ENCODE results near the gene ZNF821. TPM values are rescaled to one million over a fixed set of nuclear protein-coding genes. Genes with fewer than 3 reads are reported as not detected.
"Not testable (repeated sequence)": the region's sequence is repeated elsewhere in the genome, so short reads cannot be mapped to it uniquely, and the experiment has no call there.

ZNF821 gene
- total and polyA plus RNA-seq, 2 donors from 2014 or later, result 7.1 to 10.0 TPM

DNA sequence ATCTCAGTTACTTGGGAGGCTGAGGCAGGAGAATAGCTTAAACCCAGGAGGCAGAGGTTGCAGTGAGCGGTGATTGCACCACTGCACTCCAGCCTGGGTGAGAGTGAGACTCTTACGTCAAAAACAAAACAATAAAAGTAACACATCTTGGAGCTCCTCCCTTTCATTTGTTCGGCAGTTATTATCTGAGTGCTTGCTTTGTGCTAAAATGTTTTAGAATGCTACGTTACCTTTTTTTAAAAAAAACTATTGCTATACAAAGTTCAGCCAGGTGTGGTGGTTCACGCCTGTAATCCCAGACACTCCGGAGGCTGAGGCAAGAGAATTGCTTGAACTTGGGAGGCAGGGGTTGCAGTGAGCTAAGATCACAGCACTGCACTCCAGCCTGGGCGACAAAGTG is 27.1 kb upstream of the ZNF821 start:
- H3K9me3 ChIP-seq (ENCODE audit: control insufficient read depth in 2 of 3, insufficient read depth in 1 of 3, low read length in 3 of 3), result no peaks in the 10 kb centered on the region
- intact Hi-C loops (cut with DNase I), result no loop called here
- H3K36me3 ChIP-seq (ENCODE audit: control insufficient read depth in 2 of 3, insufficient read depth in 3 of 3, low read length in 3 of 3), result peaks cover 0 to 3% (median 3%) of the 10 kb centered on the region in 3 donors
- no peak for FAIRE-seq
- no peak overlapping the region for H3K27ac ChIP-seq (ENCODE audit: low read depth in 2 of 2, low read length in 2 of 2)
- H3K4me3 ChIP-seq (ENCODE audit: low read length in 3 of 3), result no peak overlapping the region
- H3K27me3 ChIP-seq (ENCODE audit: control insufficient read depth, insufficient read depth, low read length), result no peaks in the 10 kb centered on the region
- no peak overlapping the region for H3K9ac ChIP-seq (ENCODE audit: low read length in 3 of 3)
- no peak for DNase-seq
- peaks cover 0 to 8% (median 0%) of the 10 kb centered on the region in 3 donors for H3K4me1 ChIP-seq (ENCODE audit: control insufficient read depth in 2 of 3, insufficient read depth in 2 of 3, low read depth in 1 of 3, low read length in 3 of 3)
- TF ChIP-seq, protein P1, sequence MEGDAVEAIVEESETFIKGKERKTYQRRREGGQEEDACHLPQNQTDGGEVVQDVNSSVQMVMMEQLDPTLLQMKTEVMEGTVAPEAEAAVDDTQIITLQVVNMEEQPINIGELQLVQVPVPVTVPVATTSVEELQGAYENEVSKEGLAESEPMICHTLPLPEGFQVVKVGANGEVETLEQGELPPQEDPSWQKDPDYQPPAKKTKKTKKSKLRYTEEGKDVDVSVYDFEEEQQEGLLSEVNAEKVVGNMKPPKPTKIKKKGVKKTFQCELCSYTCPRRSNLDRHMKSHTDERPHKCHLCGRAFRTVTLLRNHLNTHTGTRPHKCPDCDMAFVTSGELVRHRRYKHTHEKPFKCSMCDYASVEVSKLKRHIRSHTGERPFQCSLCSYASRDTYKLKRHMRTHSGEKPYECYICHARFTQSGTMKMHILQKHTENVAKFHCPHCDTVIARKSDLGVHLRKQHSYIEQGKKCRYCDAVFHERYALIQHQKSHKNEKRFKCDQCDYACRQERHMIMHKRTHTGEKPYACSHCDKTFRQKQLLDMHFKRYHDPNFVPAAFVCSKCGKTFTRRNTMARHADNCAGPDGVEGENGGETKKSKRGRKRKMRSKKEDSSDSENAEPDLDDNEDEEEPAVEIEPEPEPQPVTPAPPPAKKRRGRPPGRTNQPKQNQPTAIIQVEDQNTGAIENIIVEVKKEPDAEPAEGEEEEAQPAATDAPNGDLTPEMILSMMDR (IDR thresholded peaks at IDR 0.05; ENCODE audit: borderline replicate concordance, extremely low read depth, insufficient read depth), result no peak

DNA sequence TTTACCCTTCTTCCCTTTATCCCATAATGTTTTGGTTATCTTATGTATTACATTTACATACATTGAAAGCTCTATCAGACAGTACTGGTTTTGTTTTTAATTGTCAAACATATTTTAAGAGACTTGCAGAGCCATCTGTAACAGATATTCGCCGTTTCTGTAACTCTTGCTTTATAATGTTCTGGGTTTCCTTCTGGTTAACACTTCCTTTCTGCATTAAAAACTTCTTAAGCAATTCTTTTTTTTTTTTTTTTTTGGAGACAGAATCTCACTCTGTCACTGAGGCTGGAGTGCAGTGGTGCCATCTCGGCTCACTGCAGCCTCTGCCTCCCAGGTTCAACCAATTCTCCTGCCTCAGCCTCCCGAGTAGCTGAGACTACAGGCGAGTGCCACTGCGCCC is 21.8 kb upstream of the ZNF821 start:
- H3K9ac ChIP-seq (ENCODE audit: low read length in 3 of 3); H3K4me1 ChIP-seq (ENCODE audit: control insufficient read depth in 2 of 3, insufficient read depth in 2 of 3, low read depth in 1 of 3, low read length in 3 of 3); intact Hi-C loops (cut with DNase I); H3K9me3 ChIP-seq (ENCODE audit: control insufficient read depth in 2 of 3, insufficient read depth in 1 of 3, low read length in 3 of 3); FAIRE-seq; H3K4me3 ChIP-seq (ENCODE audit: low read length in 3 of 3); H3K27me3 ChIP-seq (ENCODE audit: control insufficient read depth, insufficient read depth, low read length); H3K36me3 ChIP-seq (ENCODE audit: control insufficient read depth in 2 of 3, insufficient read depth in 3 of 3, low read length in 3 of 3); DNase-seq; H3K27ac ChIP-seq (ENCODE audit: low read depth in 2 of 2, low read length in 2 of 2): not testable (repeated sequence)

DNA sequence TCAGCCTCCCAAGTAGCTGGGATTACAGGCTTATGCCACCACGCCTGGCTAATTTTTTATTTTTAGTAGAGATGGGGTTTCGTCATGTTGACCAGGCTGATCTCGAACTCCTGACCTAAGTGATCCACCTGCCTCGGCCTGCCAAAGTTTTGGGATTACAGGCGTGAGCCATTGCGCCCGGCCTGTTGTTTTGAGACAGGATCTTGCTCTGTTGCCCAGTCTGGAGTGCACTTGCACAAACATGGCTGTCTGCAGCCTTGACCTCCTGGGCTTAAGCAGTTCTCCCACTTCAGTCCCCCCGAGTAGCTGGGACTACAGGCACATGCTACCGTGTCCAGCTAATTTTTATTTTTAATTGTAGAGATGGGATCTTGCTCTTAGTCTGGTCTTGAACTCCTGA is 20.3 kb upstream of the ZNF821 start:
- H3K4me3 ChIP-seq (ENCODE audit: low read length in 3 of 3), result no peak overlapping the region
- no peaks in the 10 kb centered on the region for H3K36me3 ChIP-seq (ENCODE audit: control insufficient read depth in 2 of 3, insufficient read depth in 3 of 3, low read length in 3 of 3)
- no peak overlapping the region for H3K27ac ChIP-seq (ENCODE audit: low read depth in 2 of 2, low read length in 2 of 2)
- no peak for DNase-seq
- no peaks in the 10 kb centered on the region for H3K27me3 ChIP-seq (ENCODE audit: control insufficient read depth, insufficient read depth, low read length)
- H3K9me3 ChIP-seq (ENCODE audit: control insufficient read depth in 2 of 3, insufficient read depth in 1 of 3, low read length in 3 of 3), result no peaks in the 10 kb centered on the region
- no peak overlapping the region for H3K9ac ChIP-seq (ENCODE audit: low read length in 3 of 3)
- TF ChIP-seq, protein P1 (IDR thresholded peaks at IDR 0.05; ENCODE audit: borderline replicate concordance, extremely low read depth, insufficient read depth), result no peak
- H3K4me1 ChIP-seq (ENCODE audit: control insufficient read depth in 2 of 3, insufficient read depth in 2 of 3, low read depth in 1 of 3, low read length in 3 of 3), result peaks cover 0 to 2% (median 0%) of the 10 kb centered on the region in 3 donors
- FAIRE-seq, result no peak
- intact Hi-C loops (cut with DNase I), result no loop called here

DNA sequence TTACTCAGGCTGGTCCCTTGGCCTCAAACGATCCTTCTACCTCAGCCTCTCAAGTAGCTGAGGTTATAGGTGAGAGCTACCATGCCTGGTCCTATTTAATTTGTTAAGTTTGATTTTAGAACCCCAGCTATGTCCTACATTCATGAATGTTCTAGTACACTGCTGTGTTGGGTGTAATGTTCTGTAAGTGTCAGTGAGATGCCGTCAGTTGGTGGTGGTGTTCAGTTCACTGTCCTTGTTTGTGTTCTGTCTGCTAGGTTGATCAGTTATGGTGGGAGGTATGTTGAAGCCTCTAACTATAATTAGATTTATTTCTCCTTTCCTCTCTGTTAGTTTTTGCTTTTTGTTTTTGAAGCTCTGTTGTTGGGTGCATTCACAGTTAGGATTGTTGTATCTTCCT is 19.6 kb upstream of the ZNF821 start:
- TF ChIP-seq, protein P1 (IDR thresholded peaks at IDR 0.05; ENCODE audit: borderline replicate concordance, extremely low read depth, insufficient read depth), result no peak
- no peaks in the 10 kb centered on the region for H3K9me3 ChIP-seq (ENCODE audit: control insufficient read depth in 2 of 3, insufficient read depth in 1 of 3, low read length in 3 of 3)
- no peak overlapping the region for H3K9ac ChIP-seq (ENCODE audit: low read length in 3 of 3)
- intact Hi-C loops (cut with DNase I), result no loop called here
- no peaks in the 10 kb centered on the region for H3K27me3 ChIP-seq (ENCODE audit: control insufficient read depth, insufficient read depth, low read length)
- H3K36me3 ChIP-seq (ENCODE audit: control insufficient read depth in 2 of 3, insufficient read depth in 3 of 3, low read length in 3 of 3), result no peaks in the 10 kb centered on the region
- peaks cover 0 to 2% (median 0%) of the 10 kb centered on the region in 3 donors for H3K4me1 ChIP-seq (ENCODE audit: control insufficient read depth in 2 of 3, insufficient read depth in 2 of 3, low read depth in 1 of 3, low read length in 3 of 3)
- no peak overlapping the region for H3K4me3 ChIP-seq (ENCODE audit: low read length in 3 of 3)
- no peak overlapping the region for H3K27ac ChIP-seq (ENCODE audit: low read depth in 2 of 2, low read length in 2 of 2)
- FAIRE-seq, result no peak
- DNase-seq, result no peak

Data from kidney (tissue), 14 donors.